ENCODE results near the gene CANX.

CANX gene

DNA sequence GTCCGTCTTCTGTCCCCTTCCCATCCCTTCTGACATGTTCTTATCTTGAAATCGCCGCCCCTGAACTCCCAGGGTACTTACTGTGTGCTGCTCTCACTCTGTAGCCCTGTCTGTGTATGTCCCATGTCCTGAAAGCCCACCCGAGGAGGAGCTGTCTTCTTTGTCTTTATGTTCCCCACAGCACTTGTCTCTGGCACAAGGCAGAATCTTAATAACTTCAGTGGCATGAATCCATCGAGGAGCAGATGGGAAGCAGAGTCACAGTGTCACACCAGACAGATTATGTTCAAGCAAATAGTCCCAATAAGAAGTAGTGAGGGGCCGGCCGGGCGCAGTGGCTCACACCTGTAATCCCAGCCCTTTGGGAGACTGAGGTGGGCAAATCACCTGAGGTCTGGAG lies 65.3 kb downstream of the CANX start:
- H3K27ac ChIP-seq = no peak overlapping the region
- no peak for TF ChIP-seq ZFX (IDR thresholded peaks at IDR 0.05)
- no peak for TF ChIP-seq CTCF (conservative IDR thresholded peaks at IDR 0.05)

DNA sequence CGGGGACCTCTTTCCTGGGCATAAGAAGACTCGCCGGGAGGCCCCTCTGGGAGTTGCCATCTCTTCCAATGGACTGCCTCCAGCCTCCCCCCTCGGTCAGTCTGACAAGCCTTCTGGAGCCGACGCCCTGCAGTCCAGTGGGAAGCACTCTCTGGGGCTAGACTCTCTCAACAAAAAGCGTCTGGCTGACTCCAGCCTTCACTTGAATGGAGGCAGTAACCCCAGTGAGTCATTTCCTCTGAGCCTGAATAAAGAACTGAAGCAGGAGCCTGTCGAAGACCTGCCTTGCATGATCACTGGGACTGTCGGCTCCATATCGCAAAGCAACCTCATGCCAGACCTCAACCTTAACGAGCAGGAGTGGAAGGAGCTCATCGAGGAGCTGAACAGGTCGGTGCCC lies 66.6 kb downstream of the CANX start:
- no peak for TF ChIP-seq CTCF (conservative IDR thresholded peaks at IDR 0.05)
- no peak for TF ChIP-seq ZFX (IDR thresholded peaks at IDR 0.05)
- no peak overlapping the region for H3K27ac ChIP-seq

- no peak overlapping the region for H3K27ac ChIP-seq
- no peak for TF ChIP-seq ZFX (IDR thresholded peaks at IDR 0.05)
- no peak for TF ChIP-seq CTCF (conservative IDR thresholded peaks at IDR 0.05)
Measured at GRCh38 chr5:179766021-179766725, 67.4 kb downstream of the CANX start.

- no peak for TF ChIP-seq CTCF (conservative IDR thresholded peaks at IDR 0.05)
- TF ChIP-seq ZFX (IDR thresholded peaks at IDR 0.05) = no peak
Measured at GRCh38 chr5:179766726-179767455, 68.1 kb downstream of the CANX start.

DNA sequence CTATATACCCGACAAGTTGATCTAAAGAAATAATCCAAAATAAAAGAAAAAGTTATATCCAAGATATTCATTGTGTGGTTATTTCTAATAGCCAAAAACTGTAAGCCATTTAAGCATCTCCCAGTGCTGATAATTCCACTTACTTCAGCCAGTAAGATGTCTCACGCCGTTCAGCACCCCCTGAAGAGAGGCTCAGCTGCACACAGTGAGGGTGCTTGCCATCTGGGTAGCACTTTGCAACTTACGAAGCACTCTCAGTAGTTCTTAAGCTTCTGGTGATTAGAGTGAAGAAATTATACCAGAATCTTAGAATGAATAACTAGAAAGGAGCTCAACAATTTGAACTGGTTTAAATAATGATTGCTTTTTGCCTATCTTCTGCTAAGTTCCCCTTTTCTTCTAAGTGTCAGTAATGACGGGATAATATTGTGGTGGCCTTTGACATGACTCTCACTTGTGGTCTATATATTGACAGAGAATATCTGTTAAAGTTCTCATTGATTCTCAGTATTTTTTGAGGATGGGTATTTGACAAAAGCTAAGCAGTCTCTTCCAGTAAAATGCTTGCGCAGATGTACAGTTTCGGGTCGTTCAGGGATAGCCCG lies 68.8 kb downstream of the CANX start:
- no peak overlapping the region for H3K27ac ChIP-seq
- TF ChIP-seq ZFX (IDR thresholded peaks at IDR 0.05) (no peak), CTCF (conservative IDR thresholded peaks at IDR 0.05) (no peak)

More at GRCh38 chr5:179766726-179767455, 68.1 kb downstream of the CANX start:
- no peak overlapping the region for H3K27ac ChIP-seq

GRCh38 chr5:179768326-179769085 lies 69.7 kb downstream of the CANX start:
- no peak for TF ChIP-seq CTCF (conservative IDR thresholded peaks at IDR 0.05)
- no peak for TF ChIP-seq ZFX (IDR thresholded peaks at IDR 0.05)
- H3K27ac ChIP-seq = no peak overlapping the region
